Activated T-helper 2 cell treated with anti-CD3 and anti-CD28 coated beads, Interferon-gamma antibody, Interleukin-2, Interleukin-4, amounts not matched to agents 10 μg/mL and 5 μg/mL and 100 μg/mL, durations not matched to agents 14 hours and 24 hours and 36 hours (primary cell): ENCODE measurements around the gene BSDC1. TPM values are rescaled to one million over a fixed set of nuclear protein-coding genes. Genes with fewer than 3 reads are reported as not detected.

ENCODE experiments used
- DNase-seq: peaks from one replicate; pipeline ENCODE4 v3.0.0; 2021; ENCODE audit warnings: low spot score
- H3K27ac Mint-ChIP-seq: one replicate; pipeline ENCODE4 v1.8.0; 2021; ENCODE audit warnings: mixed read lengths
- H3K27me3 Mint-ChIP-seq: one replicate; pipeline ENCODE4 v1.8.0; 2021; ENCODE audit warnings: low read depth, mixed read lengths
- H3K36me3 Mint-ChIP-seq: one replicate; pipeline ENCODE4 v1.8.0; 2021; ENCODE audit warnings: low read depth, mixed read lengths
- H3K4me1 Mint-ChIP-seq: one replicate; pipeline ENCODE4 v1.8.0; 2021; ENCODE audit warnings: low read depth, mixed read lengths
- H3K4me3 Mint-ChIP-seq: one replicate; pipeline ENCODE4 v1.8.0; 2021; ENCODE audit warnings: low read depth, mild to moderate bottlenecking, moderate library complexity, mixed read lengths
- H3K9me3 Mint-ChIP-seq: one replicate; pipeline ENCODE4 v1.8.0; 2021; ENCODE audit warnings: mixed read lengths
- intact Hi-C: fragments of 100-400 bp; cut with micrococcal nuclease; formaldehyde crosslinking; loops from one replicate; pipeline ENCODE4 v1.15.1; 2023
- total RNA-seq: library from RNA; stranded (reverse); gene quantifications from 2 replicates; pipeline ENCODE4 v1.2.3, GENCODE V29; 2022

BSDC1 gene
- total RNA-seq, 1 donor from 2014 or later: 54.3 TPM

GRCh38 chr1:32335790-32336590 lies 58.3 kb downstream of the BSDC1 start, which contains the start of gene MARCKSL1:
MARCKSL1 (minus strand) TSS chr1:32336233; CDS start chr1:32336033, 200 bp downstream.
- Mint-ChIP-seq H3K36me3 (peaks cover 29% of the 10 kb centered on the region), H3K4me3 (peak within 1 kb of the TSS; percentile 85), H3K4me1 (peaks cover 35% of the 10 kb centered on the region), H3K27ac (peak within 1 kb of the TSS; percentile 67), H3K9me3 (no peaks in the 10 kb centered on the region), H3K27me3 (no peaks in the 10 kb centered on the region)
- peak; percentile 74 for DNase-seq
- intact Hi-C loops: loop anchor here (2.0 to 10.0 kb wide), 5 partner anchors 44 to 121 kb away; partner anchors contain the start of genes BSDC1 and HDAC1

DNA sequence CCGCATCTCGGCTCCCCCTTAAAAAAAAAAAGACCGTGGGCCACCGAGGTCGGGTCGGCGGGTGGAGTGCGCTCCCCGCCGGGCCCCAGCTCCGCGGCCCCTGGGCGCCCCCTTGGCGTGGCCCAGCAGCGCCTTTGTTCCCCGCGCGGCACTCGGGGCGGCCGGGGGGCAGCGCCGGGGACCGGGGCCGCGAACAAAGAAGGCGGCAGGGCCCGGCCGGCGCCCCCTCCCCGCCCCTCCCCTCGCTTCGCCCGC lies 58.8 kb downstream of the BSDC1 start:
- H3K27ac Mint-ChIP-seq: no peak overlapping the region
- no peak for DNase-seq
- H3K4me3 Mint-ChIP-seq: peak overlapping the region; percentile 85
- H3K4me1 Mint-ChIP-seq: peaks cover 35% of the 10 kb centered on the region
- intact Hi-C loops: loop anchor here (2.0 to 10.0 kb wide), 5 partner anchors 43 to 121 kb away; partner anchors contain the start of genes BSDC1 and HDAC1
- H3K9me3 Mint-ChIP-seq: no peaks in the 10 kb centered on the region
- peaks cover 35% of the 10 kb centered on the region for H3K36me3 Mint-ChIP-seq
- H3K27me3 Mint-ChIP-seq: no peaks in the 10 kb centered on the region

GRCh38 chr1:32334864-32335534 lies 59.2 kb downstream of the BSDC1 start:
- peak overlapping the region; percentile 67 for H3K27ac Mint-ChIP-seq
- H3K4me1 Mint-ChIP-seq: peaks cover 35% of the 10 kb centered on the region
- no peaks in the 10 kb centered on the region for H3K9me3 Mint-ChIP-seq
- peak overlapping the region; percentile 85 for H3K4me3 Mint-ChIP-seq
- peaks cover 39% of the 10 kb centered on the region for H3K36me3 Mint-ChIP-seq
- peak; percentile 46 for DNase-seq
- intact Hi-C loops: loop anchor here (2.0 to 10.0 kb wide), 5 partner anchors 43 to 120 kb away; partner anchors contain the start of genes BSDC1 and HDAC1
- H3K27me3 Mint-ChIP-seq: no peaks in the 10 kb centered on the region

- peaks cover 45% of the 10 kb centered on the region for H3K36me3 Mint-ChIP-seq
- H3K27me3 Mint-ChIP-seq: no peaks in the 10 kb centered on the region
- H3K4me3 Mint-ChIP-seq: peak overlapping the region; percentile 85
- peaks cover 36% of the 10 kb centered on the region for H3K4me1 Mint-ChIP-seq
- intact Hi-C loops: loop anchor here (2.0 to 10.0 kb wide), 2 partner anchors 86 to 120 kb away; no protein-coding TSS in a partner anchor
- H3K27ac Mint-ChIP-seq: no peak overlapping the region
- H3K9me3 Mint-ChIP-seq: no peaks in the 10 kb centered on the region
- no peak for DNase-seq
Observed at GRCh38 chr1:32334274-32334861, 59.9 kb downstream of the BSDC1 start.

GRCh38 chr1:32333251-32333963 lies 60.8 kb downstream of the BSDC1 start:
- Mint-ChIP-seq H3K36me3 (peaks cover 55% of the 10 kb centered on the region), H3K4me1 (peaks cover 31% of the 10 kb centered on the region)
- intact Hi-C loops: loop anchor here (10.0 kb wide), 1 partner anchor 119 kb away; no protein-coding TSS in a partner anchor

DNA sequence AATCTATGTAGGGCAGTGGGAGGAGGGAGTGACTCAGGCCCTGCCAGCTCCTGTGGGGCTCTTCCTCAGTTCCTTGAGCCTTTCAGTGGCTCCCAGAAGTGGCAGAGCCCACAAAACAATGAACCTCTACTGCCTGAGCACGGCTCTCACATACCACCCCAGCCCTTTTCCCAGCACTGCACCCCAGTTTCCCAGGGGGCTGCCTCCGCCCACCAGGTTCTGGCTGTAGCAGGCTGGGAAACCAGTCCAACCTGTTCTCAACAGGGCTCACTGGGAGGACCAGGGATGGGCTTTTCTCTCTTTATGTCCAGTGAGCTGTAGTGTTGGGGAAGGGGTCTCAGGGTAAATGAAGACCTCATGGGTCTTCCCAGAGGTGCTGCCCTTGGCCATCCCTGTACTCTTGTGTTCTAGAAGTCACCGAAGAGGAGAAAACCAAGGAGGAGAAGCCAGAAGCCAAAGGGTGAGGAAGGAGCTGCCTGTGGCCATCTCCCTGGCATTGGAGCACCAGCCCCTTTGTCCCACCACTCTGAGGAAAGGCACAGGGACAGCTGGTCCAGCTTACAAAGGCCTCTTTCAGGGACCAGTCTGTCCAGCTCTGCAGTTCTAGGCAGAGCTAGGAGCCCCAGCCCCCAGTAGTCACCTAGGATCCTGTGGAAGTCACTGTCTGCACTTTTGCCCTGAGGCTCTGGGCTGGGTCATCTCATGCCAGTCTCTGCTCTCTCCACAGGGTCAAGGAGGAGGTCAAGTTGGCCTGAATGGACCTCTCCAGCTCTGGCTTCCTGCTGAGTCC lies 61.8 kb downstream of the BSDC1 start:
- Mint-ChIP-seq H3K27ac (peak overlapping the region; percentile 36), H3K9me3 (no peaks in the 10 kb centered on the region), H3K4me1 (peaks cover 25% of the 10 kb centered on the region), H3K36me3 (peaks cover 64% of the 10 kb centered on the region), H3K4me3 (no peak overlapping the region), H3K27me3 (no peaks in the 10 kb centered on the region)
- intact Hi-C loops: loop anchor here (10.0 kb wide), 1 partner anchor 118 kb away; no protein-coding TSS in a partner anchor
- no peak for DNase-seq

More at GRCh38 chr1:32333251-32333963, 60.8 kb downstream of the BSDC1 start:
- Mint-ChIP-seq H3K9me3 (no peaks in the 10 kb centered on the region), H3K27ac (peak overlapping the region; percentile 24), H3K27me3 (no peaks in the 10 kb centered on the region), H3K4me3 (peak overlapping the region; percentile 32)
- no peak for DNase-seq

GRCh38 chr1:32331549-32331948 lies 62.7 kb downstream of the BSDC1 start:
- peaks cover 72% of the 10 kb centered on the region for H3K36me3 Mint-ChIP-seq
- no peaks in the 10 kb centered on the region for H3K27me3 Mint-ChIP-seq
- no peak overlapping the region for H3K27ac Mint-ChIP-seq
- H3K4me3 Mint-ChIP-seq: no peak overlapping the region
- no peak for DNase-seq
- H3K9me3 Mint-ChIP-seq: no peaks in the 10 kb centered on the region
- intact Hi-C loops: loop anchor here (10.0 kb wide), 1 partner anchor 117 kb away; no protein-coding TSS in a partner anchor
- H3K4me1 Mint-ChIP-seq: peaks cover 17% of the 10 kb centered on the region

GRCh38 chr1:32330558-32331151 lies 63.6 kb downstream of the BSDC1 start:
- no peak for DNase-seq
- intact Hi-C loops: loop anchor here (10.0 kb wide), 1 partner anchor 116 kb away; no protein-coding TSS in a partner anchor
- Mint-ChIP-seq H3K36me3 (peaks cover 76% of the 10 kb centered on the region), H3K4me3 (no peak overlapping the region), H3K27ac (no peak overlapping the region), H3K27me3 (no peaks in the 10 kb centered on the region), H3K4me1 (peaks cover 17% of the 10 kb centered on the region), H3K9me3 (no peaks in the 10 kb centered on the region)

- no peaks in the 10 kb centered on the region for H3K27me3 Mint-ChIP-seq
- H3K36me3 Mint-ChIP-seq: peaks cover 83% of the 10 kb centered on the region
- peaks cover 19% of the 10 kb centered on the region for H3K4me1 Mint-ChIP-seq
- intact Hi-C loops: loop anchor here (10.0 kb wide), 1 partner anchor 115 kb away; no protein-coding TSS in a partner anchor
- no peaks in the 10 kb centered on the region for H3K9me3 Mint-ChIP-seq
- H3K4me3 Mint-ChIP-seq: no peak overlapping the region
- H3K27ac Mint-ChIP-seq: no peak overlapping the region
- no peak for DNase-seq
Observed at GRCh38 chr1:32329931-32330466, 64.2 kb downstream of the BSDC1 start.

DNA sequence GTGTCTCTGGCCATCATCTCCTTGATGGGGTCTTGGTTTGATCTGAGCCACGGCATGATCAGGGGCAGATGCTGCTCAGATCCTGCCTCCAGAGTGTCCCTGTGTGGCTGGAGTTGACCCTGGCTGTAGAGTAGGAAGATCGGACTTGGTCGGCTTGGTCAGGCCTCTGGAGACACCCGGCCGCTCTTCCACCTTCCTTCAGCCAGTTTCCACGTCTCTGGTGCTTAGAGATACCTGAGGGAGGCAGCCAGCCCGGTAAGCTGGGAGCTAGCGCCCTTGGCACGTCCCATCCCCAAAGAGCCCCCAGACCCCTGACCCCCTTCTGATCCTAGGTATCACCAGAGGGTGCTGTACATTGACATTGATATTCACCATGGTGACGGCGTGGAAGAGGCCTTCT lies 67.0 kb downstream of the BSDC1 start:
- DNase-seq: no peak
- Mint-ChIP-seq H3K36me3 (peaks cover 79% of the 10 kb centered on the region), H3K4me1 (peaks cover 23% of the 10 kb centered on the region), H3K27me3 (no peaks in the 10 kb centered on the region), H3K27ac (no peak overlapping the region), H3K9me3 (no peaks in the 10 kb centered on the region), H3K4me3 (no peak overlapping the region)
- intact Hi-C loops: no loop called here

DNA sequence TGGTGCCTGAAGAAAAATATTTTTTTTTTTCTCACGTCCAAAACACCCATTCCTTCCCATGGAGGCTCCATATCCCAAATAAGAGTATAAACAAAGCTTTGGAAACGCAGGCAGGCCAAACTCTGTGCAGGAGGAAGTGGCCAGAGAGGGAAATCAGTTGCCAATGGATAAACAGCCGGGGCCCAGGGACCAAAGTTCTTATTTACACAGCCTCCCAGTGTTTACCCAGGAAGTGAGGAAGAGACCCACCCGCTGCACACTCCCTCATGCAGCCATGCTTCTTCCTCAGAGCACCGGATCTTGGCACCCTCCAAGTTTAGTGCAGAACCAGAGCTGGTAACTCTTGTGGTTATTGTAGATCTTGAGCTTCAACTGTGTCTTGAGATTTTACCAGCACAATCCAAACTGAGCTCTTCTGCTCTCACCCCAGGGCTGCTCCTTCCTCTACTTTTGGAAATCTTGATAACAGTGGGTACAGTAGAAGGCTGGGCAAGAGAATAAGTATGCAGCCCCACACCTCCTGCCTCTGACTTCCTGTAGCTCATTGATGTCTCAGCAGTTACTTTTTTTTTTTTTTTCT lies 72.4 kb downstream of the BSDC1 start:
- peak overlapping the region; percentile 82 for H3K27ac Mint-ChIP-seq
- H3K4me3 Mint-ChIP-seq: peak overlapping the region; percentile 9
- no peaks in the 10 kb centered on the region for H3K9me3 Mint-ChIP-seq
- intact Hi-C loops: no loop called here
- peaks cover 57% of the 10 kb centered on the region for H3K36me3 Mint-ChIP-seq
- H3K4me1 Mint-ChIP-seq: peaks cover 35% of the 10 kb centered on the region
- DNase-seq: no peak
- H3K27me3 Mint-ChIP-seq: no peaks in the 10 kb centered on the region
